Activated CD8-positive, alpha-beta T cell treated with anti-CD3 and anti-CD28 coated beads for 36 hours (primary cell): ENCODE measurements around the gene MS4A4E. TPM values are rescaled to one million over a fixed set of nuclear protein-coding genes. Genes with fewer than 3 reads are reported as not detected.

ENCODE experiments used
- ATAC-seq: fragments of 200-7000 bp; cut with Tn5 transposase; one replicate; pipeline ENCODE4 v1.10.0; 2021; ENCODE audit warnings: mild to moderate bottlenecking, moderate library complexity
- CTCF ChIA-PET: fragments of 350-600 bp; sonication (Branson Sonifier 250); formaldehyde crosslinking; loops from one replicate; lab custom pipeline; 2021; ENCODE audit warnings: antibody characterized with exemption; lab: Charles Lee
- POLR2A ChIA-PET: fragments of 350-600 bp; sonication (Branson Sonifier 250); formaldehyde crosslinking; loops from one replicate; lab custom pipeline; 2021; ENCODE audit warnings: antibody characterized with exemption; lab: Charles Lee
- DNase-seq: peaks from one replicate; pipeline ENCODE4 v3.0.0-alpha.2; 2020
- H3K27ac Mint-ChIP-seq: one replicate; pipeline ENCODE4 v1.8.0; 2021; ENCODE audit warnings: mild to moderate bottlenecking, mixed read lengths
- H3K27me3 Mint-ChIP-seq: one replicate; pipeline ENCODE4 v1.8.0; 2021; ENCODE audit warnings: mixed read lengths
- H3K36me3 Mint-ChIP-seq: one replicate; pipeline ENCODE4 v1.8.0; 2021; ENCODE audit warnings: low read depth, mixed read lengths
- H3K4me1 Mint-ChIP-seq: one replicate; pipeline ENCODE4 v1.8.0; 2021; ENCODE audit warnings: low read depth, mixed read lengths
- H3K4me3 Mint-ChIP-seq: one replicate; pipeline ENCODE4 v1.8.0; 2021; ENCODE audit warnings: mild to moderate bottlenecking, moderate library complexity, mixed read lengths
- H3K9me3 Mint-ChIP-seq: one replicate; pipeline ENCODE4 v1.8.0; 2021; ENCODE audit warnings: mixed read lengths
- intact Hi-C: fragments of 100-400 bp; cut with micrococcal nuclease; formaldehyde crosslinking; loops from one replicate; pipeline ENCODE4 v1.10.0; 2022
- total RNA-seq, 2 experiments: library from RNA; stranded (reverse); gene quantifications; one replicate each; pipeline ENCODE4 v1.2.3, GENCODE V29; 2021
- TF ChIP-seq, protein P1 (sequence below): fragments of 200-600 bp; IDR thresholded peaks from one replicate; pipeline ENCODE4 v1.8.0; 2022; ENCODE audit warnings: antibody characterized with exemption, mild to moderate bottlenecking

Gene MS4A4E
- total RNA-seq, 2 experiments from 2014 or later, result not detected

DNA sequence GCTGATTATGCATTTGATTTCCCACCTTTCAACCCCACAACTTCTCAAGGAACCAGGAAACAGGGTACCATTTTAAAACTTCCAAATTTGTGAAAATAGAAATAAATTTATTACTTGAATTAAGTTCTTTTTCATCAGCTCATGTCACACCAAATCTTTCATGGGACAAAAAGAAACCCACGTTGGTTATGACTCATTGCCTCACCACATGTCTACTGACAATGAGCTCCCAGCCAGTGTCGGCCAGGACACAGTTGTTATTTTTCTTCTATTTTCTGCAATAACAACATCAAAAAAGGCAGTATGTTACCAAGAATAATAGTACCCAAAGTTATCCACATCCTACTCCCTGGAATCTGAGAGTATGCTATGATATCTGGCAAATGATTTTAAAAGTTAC lies 77.4 kb downstream of the MS4A4E start:
- ChIA-PET POLR2A (interaction anchor here (0.6 kb wide), 1 partner anchor 14 kb away, joined by 3 read pairs; no protein-coding TSS in a partner anchor), CTCF (interaction anchor here (0.6 to 1.6 kb wide), 3 partner anchors 86 to 218 kb away, joined by 3 to 4 read pairs (median 3); no protein-coding TSS in a partner anchor)
- Mint-ChIP-seq H3K4me3 (no peak overlapping the region), H3K36me3 (peaks cover 2% of the 10 kb centered on the region), H3K27me3 (peaks cover 26% of the 10 kb centered on the region), H3K27ac (no peak overlapping the region), H3K9me3 (peaks cover 21% of the 10 kb centered on the region), H3K4me1 (peaks cover 10% of the 10 kb centered on the region)
- intact Hi-C loops, result no loop called here
- TF ChIP-seq, protein P1, sequence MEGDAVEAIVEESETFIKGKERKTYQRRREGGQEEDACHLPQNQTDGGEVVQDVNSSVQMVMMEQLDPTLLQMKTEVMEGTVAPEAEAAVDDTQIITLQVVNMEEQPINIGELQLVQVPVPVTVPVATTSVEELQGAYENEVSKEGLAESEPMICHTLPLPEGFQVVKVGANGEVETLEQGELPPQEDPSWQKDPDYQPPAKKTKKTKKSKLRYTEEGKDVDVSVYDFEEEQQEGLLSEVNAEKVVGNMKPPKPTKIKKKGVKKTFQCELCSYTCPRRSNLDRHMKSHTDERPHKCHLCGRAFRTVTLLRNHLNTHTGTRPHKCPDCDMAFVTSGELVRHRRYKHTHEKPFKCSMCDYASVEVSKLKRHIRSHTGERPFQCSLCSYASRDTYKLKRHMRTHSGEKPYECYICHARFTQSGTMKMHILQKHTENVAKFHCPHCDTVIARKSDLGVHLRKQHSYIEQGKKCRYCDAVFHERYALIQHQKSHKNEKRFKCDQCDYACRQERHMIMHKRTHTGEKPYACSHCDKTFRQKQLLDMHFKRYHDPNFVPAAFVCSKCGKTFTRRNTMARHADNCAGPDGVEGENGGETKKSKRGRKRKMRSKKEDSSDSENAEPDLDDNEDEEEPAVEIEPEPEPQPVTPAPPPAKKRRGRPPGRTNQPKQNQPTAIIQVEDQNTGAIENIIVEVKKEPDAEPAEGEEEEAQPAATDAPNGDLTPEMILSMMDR, result no peak
- ATAC-seq, result peak; percentile 53
- peak; percentile 26 for DNase-seq

GRCh38 chr11:60164550-60165075 lies 78.3 kb downstream of the MS4A4E start:
- peak; percentile 28 for DNase-seq
- intact Hi-C loops, result no loop called here
- H3K4me1 Mint-ChIP-seq, result peaks cover 10% of the 10 kb centered on the region
- peaks cover 14% of the 10 kb centered on the region for H3K9me3 Mint-ChIP-seq
- peaks cover 2% of the 10 kb centered on the region for H3K36me3 Mint-ChIP-seq
- H3K27ac Mint-ChIP-seq, result no peak overlapping the region
- POLR2A ChIA-PET, result no interaction called here
- H3K27me3 Mint-ChIP-seq, result peaks cover 28% of the 10 kb centered on the region
- CTCF ChIA-PET, result no interaction called here
- no peak overlapping the region for H3K4me3 Mint-ChIP-seq
- TF ChIP-seq, protein P1, result no peak
- ATAC-seq, result peak; percentile 71

DNA sequence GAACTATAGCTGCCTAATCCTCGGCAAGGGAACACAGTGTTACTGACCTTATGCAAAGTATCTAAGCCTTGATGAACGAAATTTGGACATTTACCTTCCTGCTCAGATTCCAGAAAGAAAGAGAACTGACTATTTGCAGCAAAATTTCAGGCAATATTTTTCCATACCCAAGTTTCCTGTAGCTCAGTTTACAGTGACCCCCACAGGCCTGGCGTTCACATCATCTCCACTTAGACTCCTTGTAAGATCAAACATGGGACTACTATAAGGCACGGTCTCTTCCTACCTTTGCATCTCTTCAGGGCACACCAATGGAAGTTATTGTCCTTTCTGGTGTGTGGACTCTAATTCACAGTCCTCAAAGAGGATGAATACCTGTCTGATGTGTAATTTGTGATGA lies 81.2 kb downstream of the MS4A4E start:
- ChIA-PET POLR2A (no interaction called here), CTCF (no interaction called here)
- Mint-ChIP-seq H3K4me1 (peaks cover 10% of the 10 kb centered on the region), H3K27ac (no peak overlapping the region), H3K9me3 (peaks cover 6% of the 10 kb centered on the region), H3K36me3 (peaks cover 2% of the 10 kb centered on the region), H3K4me3 (no peak overlapping the region), H3K27me3 (peaks cover 30% of the 10 kb centered on the region)
- intact Hi-C loops, result no loop called here
- no peak for ATAC-seq
- TF ChIP-seq, protein P1, result no peak
- DNase-seq, result no peak

DNA sequence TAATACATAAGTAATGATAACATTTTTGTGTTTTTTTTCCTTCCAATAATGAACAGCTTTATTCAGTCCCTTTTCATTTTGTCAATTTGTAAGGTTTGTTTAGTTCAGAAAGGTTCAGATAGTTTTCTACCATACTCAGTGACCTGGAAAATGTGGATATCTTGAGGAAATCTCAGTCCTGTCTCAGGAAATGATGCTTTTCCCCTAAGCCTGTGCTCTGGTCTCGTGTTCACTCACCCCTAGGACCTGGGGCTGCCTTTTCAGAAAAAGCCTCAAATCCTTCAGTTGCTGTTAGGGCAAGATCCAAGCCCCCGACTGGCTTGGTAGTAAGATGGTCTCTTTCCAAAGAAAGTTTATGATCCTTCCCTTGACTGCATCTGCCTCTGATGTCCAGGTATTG lies 81.8 kb downstream of the MS4A4E start:
- intact Hi-C loops, result no loop called here
- ATAC-seq (no peak), DNase-seq (no peak)
- peaks cover 26% of the 10 kb centered on the region for H3K27me3 Mint-ChIP-seq
- peaks cover 2% of the 10 kb centered on the region for H3K36me3 Mint-ChIP-seq
- H3K9me3 Mint-ChIP-seq, result peaks cover 6% of the 10 kb centered on the region
- no peak overlapping the region for H3K27ac Mint-ChIP-seq
- POLR2A ChIA-PET, result no interaction called here
- TF ChIP-seq, protein P1, result no peak
- H3K4me1 Mint-ChIP-seq, result peaks cover 10% of the 10 kb centered on the region
- H3K4me3 Mint-ChIP-seq, result no peak overlapping the region
- CTCF ChIA-PET, result no interaction called here

- no peak overlapping the region for H3K4me3 Mint-ChIP-seq
- CTCF ChIA-PET, result interaction anchor here (1.0 kb wide), 1 partner anchor 10 kb away, joined by 3 read pairs; no protein-coding TSS in a partner anchor
Observed at GRCh38 chr11:60159868-60160267, 83.1 kb downstream of the MS4A4E start.

More at GRCh38 chr11:60159868-60160267, 83.1 kb downstream of the MS4A4E start:
- POLR2A ChIA-PET, result no interaction called here
- H3K27ac Mint-ChIP-seq, result no peak overlapping the region
- no peak for ATAC-seq
- intact Hi-C loops, result no loop called here
- peaks cover 21% of the 10 kb centered on the region for H3K27me3 Mint-ChIP-seq
- peaks cover 4% of the 10 kb centered on the region for H3K9me3 Mint-ChIP-seq
- no peak for DNase-seq
- H3K36me3 Mint-ChIP-seq, result peaks cover 2% of the 10 kb centered on the region
- peaks cover 4% of the 10 kb centered on the region for H3K4me1 Mint-ChIP-seq
- TF ChIP-seq, protein P1, result no peak
